Kidney tubule cell (primary cell): ENCODE results near the gene ABITRAM.
"Not testable (repeated sequence)": the region's sequence is repeated elsewhere in the genome, so short reads cannot be mapped to it uniquely, and the experiment has no call there.

ENCODE experiments used
- DNase-seq: peaks from one replicate; pipeline ENCODE4 v3.0.0-alpha.2; 2018; ENCODE audit warnings: low spot score

ABITRAM gene, protein sequence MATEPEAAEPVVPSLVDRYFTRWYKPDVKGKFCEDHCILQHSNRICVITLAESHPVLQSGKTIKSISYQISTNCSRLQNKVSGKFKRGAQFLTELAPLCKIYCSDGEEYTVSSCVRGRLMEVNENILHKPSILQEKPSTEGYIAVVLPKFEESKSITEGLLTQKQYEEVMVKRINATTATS

DNA sequence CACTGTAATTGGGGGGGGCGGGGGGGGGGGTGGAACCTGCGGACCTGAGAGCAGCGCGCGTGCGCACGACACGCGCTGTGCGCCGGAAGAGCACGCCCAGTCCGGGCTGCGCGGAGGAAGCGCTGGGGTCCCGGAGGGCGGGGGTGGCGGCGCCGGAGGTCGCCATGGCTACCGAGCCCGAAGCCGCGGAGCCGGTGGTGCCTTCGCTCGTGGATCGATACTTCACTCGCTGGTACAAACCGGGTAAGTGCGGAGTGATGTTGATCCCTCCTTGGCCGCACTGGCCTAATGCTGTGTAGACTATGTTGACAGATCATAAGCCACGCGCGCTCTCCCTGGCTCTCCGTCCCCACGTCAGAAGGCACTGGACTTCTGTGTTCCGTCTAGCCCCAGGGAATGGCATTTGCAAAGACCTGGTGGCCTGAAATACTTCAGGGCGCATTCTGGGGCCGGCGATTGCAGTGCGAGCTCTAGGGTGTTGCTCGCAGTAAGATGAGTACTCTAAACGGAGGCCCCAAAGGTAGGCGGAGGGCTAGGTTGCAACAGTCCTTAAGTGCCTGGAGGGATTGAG lies at the start of gene ABITRAM:
TSS of gene ABITRAM (plus strand) at position 78 of the 571 bp plus-strand sequence. CDS start at position 165, 87 bp downstream.
- peak; percentile 85 for DNase-seq

DNA sequence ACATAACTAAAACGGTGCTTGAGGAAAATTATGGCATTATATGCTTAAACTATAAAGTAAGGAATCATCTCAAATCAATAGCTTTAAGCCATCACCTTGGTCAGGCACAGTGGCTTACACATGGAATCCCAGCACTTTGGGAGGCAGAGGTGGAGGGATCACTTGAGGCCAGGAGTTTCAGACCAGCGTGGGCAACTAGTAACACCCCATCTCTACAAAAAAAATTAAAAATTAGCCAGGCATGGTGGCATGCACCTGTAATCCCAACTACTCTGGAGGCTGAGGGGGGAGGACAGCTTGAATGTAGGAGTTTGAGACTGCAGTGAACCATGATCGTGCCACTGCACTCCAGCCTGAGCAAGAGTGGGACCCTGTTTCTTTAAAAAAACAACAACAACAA lies 49.5 kb upstream of the ABITRAM start:
- DNase-seq, result no peak

DNA sequence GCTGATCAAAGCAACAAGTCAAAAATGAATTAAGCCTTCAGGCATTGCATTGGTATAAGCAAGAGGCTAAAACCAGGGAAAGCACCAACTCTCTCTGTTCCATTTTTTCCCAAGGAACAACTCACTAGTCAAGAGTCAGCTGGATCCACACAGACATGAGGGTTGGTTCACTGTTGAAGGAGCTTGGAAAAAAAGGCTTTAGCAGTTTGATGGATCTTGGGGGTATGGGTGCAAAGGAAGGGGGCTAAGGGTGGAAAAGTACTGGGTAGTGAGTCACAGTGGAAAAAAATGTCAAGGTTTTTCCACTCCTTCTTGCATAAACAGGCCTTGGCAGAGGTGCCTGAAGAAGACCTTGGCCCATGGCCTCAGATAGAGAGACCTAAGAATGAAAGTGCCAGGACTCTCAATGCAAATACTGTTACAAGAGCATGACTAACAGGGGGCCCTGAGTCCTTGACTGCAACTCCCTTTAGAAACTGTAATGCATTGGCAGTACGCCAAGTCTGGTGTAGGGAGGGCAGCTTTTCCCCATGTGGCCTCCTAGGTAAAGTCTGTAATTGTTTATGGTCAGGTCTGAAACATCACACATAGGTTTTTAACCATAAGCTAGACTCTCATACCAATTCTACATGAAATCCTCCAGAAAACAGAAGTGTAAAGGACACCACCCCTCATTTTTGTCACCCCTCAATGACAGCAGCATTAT lies 48.4 kb upstream of the ABITRAM start:
- peak; percentile 86 for DNase-seq

DNA sequence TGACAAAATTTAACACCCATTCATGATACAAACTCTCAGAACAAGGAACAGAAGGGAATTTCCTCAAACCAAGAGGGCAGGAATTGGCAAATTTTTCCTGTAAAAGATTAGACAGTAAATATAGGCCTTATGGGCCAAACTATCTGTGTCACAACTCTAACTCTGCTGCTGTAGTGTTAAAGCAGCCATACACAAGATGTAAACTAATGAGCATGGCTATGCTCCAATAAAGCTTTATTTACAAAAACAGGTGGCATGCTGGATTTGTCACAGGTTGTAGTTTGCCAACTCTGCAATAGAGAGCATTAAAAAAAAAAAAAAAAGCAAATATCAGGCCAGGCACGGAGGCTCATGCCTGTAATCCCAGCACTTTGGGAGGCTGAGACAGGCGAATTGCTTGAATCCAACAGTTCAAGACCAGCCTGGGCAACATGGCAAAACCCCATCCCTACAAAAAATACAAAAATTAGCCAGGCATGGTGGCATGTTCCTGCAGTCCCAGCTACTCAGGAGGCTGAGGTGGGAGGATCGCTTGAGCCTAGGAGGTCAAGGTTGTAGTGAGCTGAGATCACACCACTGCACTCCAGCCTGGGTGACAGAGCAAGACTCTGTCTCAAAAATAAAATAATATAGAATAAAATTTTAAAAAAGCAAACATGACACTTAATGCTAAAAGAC lies 47.5 kb upstream of the ABITRAM start:
- not testable (repeated sequence) for DNase-seq

DNA sequence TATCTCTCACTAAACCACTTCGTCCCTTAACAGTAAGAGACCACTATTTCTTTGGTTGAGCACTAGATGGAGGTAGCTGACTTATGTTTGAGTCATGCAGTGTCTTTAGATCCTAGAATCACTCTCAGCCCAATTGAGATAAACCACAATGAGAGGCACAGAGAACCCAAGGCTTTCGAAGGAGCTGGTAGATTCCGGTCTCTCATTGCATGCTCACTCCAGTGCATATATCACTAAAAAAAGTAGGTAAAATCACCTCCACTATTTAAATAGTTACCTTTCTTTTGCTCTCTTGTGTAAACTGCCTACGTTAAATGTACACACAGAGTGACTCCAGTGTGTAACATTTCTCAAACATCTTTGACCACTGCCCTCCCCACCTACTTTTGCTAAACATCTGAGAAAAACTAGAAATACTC lies 44.5 kb upstream of the ABITRAM start:
- peak; percentile 28 for DNase-seq

DNA sequence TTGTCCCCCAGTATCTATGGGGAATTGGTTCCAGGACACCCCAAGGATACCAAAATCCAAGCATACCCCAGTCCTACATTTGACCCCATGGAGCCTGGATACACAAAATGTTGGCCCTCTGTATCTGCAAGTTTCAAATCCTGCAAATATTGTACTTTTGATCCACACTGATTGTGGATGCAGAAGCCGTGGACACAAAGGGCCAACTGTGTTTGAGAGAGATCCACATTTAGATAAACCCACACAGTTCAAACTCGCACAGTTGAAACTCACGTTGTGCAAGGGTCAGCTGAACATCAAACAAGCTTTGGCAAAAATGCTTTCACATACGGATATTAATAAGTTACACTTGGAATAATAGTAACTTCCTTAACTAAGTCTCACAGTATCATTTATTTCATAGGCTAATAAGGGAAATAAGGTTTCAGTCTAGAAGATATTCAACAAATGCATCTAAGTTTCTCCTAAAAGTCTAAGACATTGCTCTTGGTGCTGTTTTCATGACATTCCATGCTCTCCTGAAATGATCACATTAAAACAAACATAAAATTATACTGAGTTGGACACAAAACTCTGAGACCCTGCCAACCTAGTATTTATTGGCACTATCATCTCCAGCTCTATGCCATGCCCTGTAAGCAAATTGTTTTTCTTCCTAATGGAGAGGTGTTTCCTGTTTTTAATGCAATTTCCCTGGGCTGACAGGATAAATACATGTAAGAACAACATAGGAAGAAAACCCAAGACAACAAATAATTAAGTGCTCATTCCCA lies 39.8 kb upstream of the ABITRAM start:
- no peak for DNase-seq

DNA sequence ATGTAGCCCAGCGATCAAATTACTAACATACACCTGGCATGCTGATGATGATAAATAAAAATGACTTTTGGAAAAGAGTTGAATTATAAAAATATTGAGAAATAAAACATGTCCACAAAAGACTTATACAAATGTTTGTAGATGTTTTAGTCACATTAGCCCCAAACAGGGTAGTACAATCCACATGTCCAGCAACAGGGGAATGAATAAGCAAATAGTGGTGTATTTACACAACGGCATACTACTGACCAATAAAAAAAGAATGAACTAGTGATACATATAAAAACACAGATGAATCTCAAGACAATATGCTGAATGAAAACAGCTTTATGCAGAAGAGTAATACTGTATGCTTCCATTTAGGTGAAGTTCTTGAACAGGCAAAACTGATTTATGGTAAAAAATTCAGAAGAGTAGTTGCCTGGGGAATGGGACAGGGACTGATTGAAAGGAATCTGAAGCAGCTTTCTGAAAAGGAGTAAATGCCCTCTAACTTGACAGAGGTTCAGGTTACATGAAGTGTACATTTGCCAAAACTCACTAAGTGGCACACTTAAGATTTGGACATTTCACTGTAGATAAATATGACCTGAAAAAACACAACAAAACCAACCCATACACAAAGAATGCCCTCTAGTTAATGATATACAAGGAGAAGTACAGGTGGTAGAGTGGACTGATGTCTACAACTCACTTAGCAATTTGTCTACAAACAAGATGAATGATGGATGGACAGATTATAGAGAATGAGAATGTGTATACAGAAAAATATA lies 36.7 kb upstream of the ABITRAM start:
- DNase-seq, result no peak

DNA sequence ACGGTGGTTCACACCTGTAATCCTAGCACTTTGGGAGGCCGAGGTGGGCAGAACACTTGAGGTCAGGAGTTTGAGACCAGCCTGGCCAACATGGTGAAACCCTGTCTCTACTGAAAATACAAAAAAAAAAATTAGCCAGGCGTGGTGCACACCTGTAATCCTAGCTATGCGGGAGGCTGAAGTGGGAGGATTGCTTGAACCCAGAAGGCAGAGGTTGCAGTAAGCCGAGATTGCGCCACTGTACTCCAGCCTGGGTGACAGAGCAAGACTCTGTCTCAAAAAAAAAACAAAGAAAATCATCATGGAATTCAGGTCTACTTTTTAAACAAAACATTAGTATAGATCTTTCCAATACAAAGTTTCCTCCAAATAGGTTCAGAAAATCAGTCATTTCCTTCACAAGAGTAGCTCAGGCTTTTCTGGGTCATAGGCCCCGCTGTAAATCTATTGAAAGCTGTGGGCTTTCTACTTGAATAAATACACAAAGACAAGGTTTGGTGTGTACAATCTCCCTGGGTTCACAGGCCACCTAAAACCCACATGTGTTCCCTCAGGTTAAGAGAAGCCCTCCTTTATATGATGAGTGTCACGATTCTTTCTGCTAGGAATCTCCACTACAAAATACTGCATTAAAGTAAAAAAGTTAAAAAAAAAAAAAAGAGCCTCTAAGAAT lies 35.0 kb upstream of the ABITRAM start:
- DNase-seq, result not testable (repeated sequence)

DNA sequence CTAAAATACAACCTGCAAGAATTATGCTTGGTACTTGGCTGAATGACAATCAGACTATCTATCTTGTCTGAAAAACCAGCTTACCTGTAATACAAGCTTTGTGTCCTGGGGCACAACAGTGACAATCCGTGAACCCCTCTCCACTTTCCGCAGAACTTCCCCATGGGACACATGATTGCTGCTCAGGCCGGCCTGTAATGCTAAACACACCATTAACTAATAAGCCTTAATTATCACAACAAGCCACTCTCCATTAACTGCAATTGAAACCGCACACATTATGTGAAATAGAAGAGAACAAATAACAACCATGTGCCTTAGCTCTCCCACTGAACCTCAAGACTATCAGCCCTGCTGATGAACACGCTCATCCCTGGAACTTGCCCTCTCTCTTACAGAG lies 34.0 kb upstream of the ABITRAM start:
- DNase-seq, result no peak

DNA sequence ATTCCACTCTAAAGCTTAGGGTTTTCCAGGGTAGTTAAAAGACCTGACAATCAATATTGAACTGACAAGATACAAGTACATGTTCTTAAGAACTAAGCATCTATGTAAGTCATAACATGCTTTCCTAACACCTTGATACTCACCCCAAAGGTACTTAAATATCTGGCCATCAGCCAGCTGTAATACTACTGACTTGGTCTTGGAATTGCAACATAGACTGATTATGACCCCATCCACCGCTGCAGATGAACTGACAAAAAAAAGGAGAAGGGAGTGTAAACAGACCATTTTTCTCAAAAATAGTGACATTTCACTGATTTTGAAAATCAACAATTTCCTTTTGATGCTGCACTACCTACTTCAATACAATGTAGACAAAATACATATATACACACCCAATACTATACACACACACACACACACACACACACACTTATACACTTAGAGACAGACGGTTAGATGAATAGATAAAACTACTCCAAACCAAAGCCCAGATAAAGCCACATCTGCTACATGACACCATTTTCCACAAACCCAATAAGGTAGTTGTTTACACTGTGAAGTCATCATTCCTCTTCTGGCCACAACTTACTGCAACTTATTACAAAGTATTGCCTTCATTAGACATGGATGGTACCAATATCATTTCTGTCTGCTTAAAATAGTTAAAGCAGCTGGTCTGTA lies 30.6 kb upstream of the ABITRAM start:
- DNase-seq, result no peak

DNA sequence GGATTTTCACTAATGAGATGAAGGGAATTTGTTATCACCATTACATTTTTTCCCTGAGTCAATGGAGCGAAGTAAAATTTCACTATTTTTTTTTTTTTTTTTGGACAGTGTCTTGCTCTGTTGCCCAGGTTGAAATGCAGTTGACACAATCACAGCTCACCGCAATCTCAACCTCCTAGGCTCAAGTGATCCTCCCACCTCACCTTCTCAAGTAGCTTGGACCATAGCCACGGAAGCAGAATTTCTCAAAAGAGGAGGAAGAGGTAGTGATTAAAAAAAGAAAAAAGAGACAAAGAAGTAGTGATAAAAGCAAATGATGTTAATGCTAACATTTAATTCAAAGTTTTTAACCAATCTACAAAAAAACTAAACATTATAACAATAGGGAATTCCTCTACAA lies 30.0 kb upstream of the ABITRAM start:
- no peak for DNase-seq

DNA sequence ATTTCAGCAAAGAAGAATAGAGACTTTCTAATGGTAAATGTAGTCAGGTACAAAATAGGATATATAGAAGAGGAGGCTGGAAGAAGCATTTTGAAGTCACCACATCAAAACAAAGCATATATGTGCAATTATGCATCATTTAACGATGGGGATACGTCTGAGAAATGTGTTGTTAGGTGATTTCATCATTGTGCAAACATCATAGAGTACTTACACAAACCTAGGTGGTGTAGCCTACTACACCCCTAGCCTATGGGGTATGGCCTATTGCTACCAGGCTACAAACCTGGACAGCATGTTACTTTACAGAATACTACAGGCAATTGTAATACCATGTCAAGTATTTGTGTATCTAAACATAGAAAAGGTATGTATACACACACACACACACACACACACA lies 28.7 kb upstream of the ABITRAM start:
- DNase-seq, result no peak

DNA sequence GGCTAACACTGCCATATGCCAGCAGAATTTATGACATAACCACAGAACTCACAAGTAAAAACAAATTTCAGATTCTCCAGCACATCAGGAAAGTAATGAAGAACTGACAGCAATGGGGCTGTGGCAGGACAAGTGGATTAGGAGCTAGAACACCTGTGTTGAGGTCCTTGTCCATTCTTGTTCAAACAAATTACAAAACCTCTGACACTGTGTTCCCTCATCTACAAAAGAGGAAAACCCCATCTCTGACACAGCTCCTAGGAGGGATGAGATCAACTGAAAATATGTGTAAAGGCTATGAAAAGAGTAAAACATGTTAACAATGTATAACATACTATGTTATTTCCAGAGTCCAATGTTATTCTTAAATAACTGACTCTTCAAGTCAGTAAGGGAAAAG lies 23.8 kb upstream of the ABITRAM start:
- DNase-seq, result no peak

DNA sequence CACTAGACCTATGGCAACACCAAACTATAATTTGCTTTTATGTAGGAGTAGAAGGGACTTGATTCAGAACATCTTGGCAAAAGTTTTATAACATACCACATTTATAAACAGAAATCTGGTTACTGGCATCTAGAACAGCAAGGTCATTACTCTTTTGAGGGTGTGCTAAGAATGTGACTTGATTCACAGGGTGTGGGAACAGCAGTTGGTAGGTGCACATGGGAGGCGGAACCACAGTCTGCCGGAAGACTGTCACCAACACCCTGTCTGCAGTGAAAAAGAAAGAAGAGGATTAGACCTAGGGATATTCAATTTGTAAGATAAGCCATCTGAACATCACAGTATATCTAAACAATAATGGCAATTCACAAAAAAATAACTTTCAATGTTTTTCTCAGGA lies 23.3 kb upstream of the ABITRAM start:
- DNase-seq, result no peak

DNA sequence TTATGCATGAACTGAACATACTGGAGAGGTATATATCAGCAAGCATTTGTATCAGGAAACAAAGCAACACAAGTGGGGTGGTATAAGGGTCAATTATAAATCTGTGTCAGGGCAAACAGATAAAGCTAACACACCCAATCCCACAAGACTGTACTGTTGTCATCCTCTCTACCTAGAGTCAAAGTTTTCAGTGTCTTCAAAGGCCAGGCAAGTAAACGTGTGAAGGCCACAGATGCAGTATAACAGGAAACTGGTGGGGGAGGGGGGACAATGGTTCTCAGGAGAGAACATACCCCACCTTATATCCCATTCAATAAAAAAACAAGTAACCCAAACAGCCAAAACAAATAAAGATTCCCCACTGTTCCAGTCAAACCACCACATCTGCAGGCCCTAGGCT lies 22.4 kb upstream of the ABITRAM start:
- DNase-seq, result no peak

DNA sequence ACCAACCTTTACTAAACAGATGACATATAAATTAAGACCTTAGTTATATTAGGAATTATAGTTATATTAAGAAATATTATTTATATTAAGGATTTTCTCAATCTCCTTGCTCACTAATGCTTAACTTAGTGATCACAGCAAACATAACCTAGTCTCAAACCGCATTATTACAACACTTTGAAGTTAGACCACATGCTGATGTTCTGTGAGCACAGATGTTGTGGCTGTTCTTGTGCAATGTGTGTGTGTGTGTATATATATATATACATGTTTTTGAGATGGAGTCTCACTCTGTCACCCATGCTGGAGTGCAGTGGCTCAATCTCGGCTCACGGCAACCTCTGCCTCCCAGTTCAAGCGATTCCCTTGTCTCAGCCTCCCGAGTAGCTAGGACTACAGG lies 20.8 kb upstream of the ABITRAM start:
- DNase-seq, result no peak

DNA sequence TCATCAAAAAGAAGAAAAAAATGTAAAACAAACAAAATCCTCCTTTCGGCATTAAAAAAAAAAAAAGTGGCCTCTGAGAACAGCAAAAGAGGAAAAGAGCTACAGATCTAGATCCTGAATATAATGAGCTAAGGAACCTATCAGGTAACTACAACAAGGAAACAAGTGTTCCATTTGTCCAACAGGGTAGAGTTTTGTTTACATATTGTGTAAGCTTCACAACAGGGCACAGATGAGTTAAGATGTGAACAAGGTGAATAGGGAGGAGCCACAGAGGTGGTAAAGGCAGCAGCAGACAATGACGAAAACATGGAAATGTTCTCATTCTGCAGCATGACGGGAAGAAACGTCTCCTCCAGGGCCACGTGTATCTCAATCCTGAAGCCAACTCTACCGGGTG lies 14.7 kb upstream of the ABITRAM start:
- no peak for DNase-seq

DNA sequence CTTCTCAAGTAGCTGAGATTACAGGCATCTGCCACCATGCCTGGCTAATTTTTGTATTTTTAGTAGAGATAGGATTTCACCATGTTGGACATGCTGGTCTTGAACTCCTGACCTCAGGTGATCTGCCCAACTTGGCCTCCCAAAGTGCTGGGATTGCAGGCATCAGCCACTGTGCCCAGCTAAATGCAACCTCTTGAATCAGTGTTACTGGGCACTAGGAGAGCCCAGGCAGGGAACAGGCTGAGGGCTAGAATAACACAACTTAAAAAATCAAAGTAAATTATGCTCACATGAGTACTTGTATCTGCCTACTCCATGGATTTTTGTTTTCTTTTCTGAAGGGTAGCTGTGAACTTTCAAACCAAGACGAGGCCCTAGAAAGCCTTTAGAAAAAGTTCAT lies 13.8 kb upstream of the ABITRAM start:
- not testable (repeated sequence) for DNase-seq

DNA sequence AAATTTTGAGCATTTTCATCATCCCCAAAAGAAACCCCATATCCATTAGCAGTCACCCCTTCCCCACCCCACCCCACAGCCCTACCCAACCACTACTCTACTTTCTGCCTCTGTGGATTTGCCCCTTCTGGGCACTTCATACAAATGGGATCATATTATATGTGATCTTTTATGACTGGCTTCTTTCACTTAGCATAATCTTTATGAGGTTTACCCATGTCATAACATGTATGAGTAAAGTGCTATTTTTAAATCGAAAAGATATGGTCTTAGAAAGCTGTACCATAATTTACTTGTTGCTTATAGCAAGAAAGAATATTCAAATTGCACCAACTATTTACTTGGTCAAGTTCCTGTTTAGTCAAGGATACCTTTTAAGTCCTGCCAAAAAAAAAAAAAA lies 13.0 kb upstream of the ABITRAM start:
- DNase-seq, result no peak

DNA sequence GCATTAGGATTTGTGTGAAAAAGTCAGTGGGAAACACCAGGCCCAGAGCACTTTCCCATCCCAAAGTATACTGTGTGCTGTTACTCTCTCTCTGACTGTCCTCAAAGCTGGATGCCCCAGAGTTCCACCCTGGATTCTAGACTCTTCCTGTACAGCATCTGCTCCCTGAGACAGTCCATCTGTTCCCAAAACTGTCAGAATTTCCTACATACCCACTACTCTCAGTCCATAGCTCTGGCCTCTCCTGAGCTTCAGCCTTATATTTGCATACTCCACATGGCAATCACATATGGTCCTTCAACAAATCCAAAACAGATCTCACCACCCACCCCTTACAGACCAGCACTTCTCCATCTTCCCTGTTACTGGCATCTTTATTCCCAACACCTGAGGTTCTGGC lies 9.7 kb upstream of the ABITRAM start:
- no peak for DNase-seq
